HCT116 (cell line): ENCODE measurements around the gene UMODL1.

Experiments used
- ATF3 ChIP-seq: IDR thresholded peaks from 2 replicates; pipeline ENCODE4 v1.6.1; 2012
- CTCF ChIP-seq, 3 experiments: fragments of 200-600 bp in 1 of 3; sonication (generic) in 1 of 3; IDR thresholded peaks in 2 of 3; conservative IDR thresholded peaks in 1 of 3; 2 replicates each; pipeline ENCODE4 v1.5.1; 2012 to 2017; ENCODE audit warnings: low read depth in 2 of 3, low read length in 2 of 3, antibody characterized with exemption in 1 of 3, borderline replicate concordance in 1 of 3, control low read depth in 1 of 3, mild to moderate bottlenecking in 1 of 3, mixed read lengths in 1 of 3, mixed run types in 1 of 3, moderate library complexity in 1 of 3; ENCODE audit not compliant: insufficient read depth in 1 of 3
- EZH2 ChIP-seq: fragments of 200-600 bp; sonication (generic); IDR thresholded peaks from 2 replicates; pipeline ENCODE4 v1.6.1; 2017; ENCODE audit warnings: antibody characterized with exemption, mixed run types
- EZH2phosphoT487 ChIP-seq: fragments of 200-600 bp; IDR thresholded peaks from 2 replicates; pipeline ENCODE4 v1.6.1; 2018; ENCODE audit warnings: antibody characterized with exemption, borderline replicate concordance
- MAX ChIP-seq: IDR thresholded peaks from 2 replicates; pipeline ENCODE4 v1.6.1; 2012
- POLR2A ChIP-seq: IDR thresholded peaks from 2 replicates; pipeline ENCODE4 v1.7.0; 2011; ENCODE audit warnings: borderline replicate concordance; ENCODE audit not compliant: insufficient read depth, insufficient read length; ENCODE audit errors: extremely low read depth
- POLR2AphosphoS5 ChIP-seq: IDR thresholded peaks from 2 replicates; pipeline ENCODE4 v1.6.1; 2011; ENCODE audit warnings: mild to moderate bottlenecking, low read depth, low read length, moderate library complexity
- RAD21 ChIP-seq: IDR thresholded peaks from 2 replicates; pipeline ENCODE4 v1.6.1; 2012; ENCODE audit warnings: low read depth, mild to moderate bottlenecking
- REST ChIP-seq: IDR thresholded peaks from 2 replicates; pipeline ENCODE4 v1.6.1; 2012; ENCODE audit warnings: low read depth
- SIN3A ChIP-seq: IDR thresholded peaks from 2 replicates; pipeline ENCODE4 v1.6.1; 2012; ENCODE audit warnings: low read depth
- SRF ChIP-seq: IDR thresholded peaks from 2 replicates; pipeline ENCODE4 v1.6.1; 2012; ENCODE audit warnings: low read depth
- TCF7L2 ChIP-seq: IDR thresholded peaks from 2 replicates; pipeline ENCODE4 v1.7.0; 2011; ENCODE audit warnings: borderline replicate concordance, inconsistent platforms; ENCODE audit not compliant: insufficient read depth, insufficient read length; ENCODE audit errors: extremely low read depth
- ZFX ChIP-seq: fragments of 450-650 bp; IDR thresholded peaks from 2 replicates; pipeline ENCODE4 v1.6.1; 2017
- ZNF274 ChIP-seq: fragments of 200-500 bp; sonication (Bioruptor generic); IDR thresholded peaks from 2 replicates; pipeline ENCODE4 v1.6.1; 2014; ENCODE audit warnings: mild to moderate bottlenecking, low read depth, low read length, inconsistent platforms

GRCh38 chr21:42125571-42126544, 54.7 kb downstream of the UMODL1 start:
- TF ChIP-seq CTCF (IDR thresholded peaks at IDR 0.05 in 2 of 3, conservative IDR thresholded peaks at IDR 0.05 in 1 of 3; ENCODE audit: borderline replicate concordance in 1 of 3, insufficient read depth in 1 of 3, low read depth in 2 of 3, low read length in 2 of 3) (peak; percentile 45 to 67 (median 55); a peak in 5 of 6 replicates), SRF (no peak), POLR2A (no peak), POLR2AphosphoS5 (no peak), ATF3 (no peak), SIN3A (no peak), EZH2phosphoT487 (no peak), ZNF274 (no peak), TCF7L2 (no peak), EZH2 (no peak), MAX (no peak), REST (no peak), RAD21 (no peak; the same call in 1 of the 2 replicates), ZFX (no peak)
